Muscle layer of duodenum (tissue), 2 donors: ENCODE results near the gene MMD.

Experiments
- H3K27ac ChIP-seq: one replicate; pipeline ENCODE4 v1.7.0; 2013; ENCODE audit warnings: mild to moderate bottlenecking, low read length
- H3K27me3 ChIP-seq: one replicate; pipeline ENCODE4 v1.7.0; 2013; ENCODE audit warnings: low read depth, mild to moderate bottlenecking, control low read depth, low read length
- H3K36me3 ChIP-seq, 2 donors: one replicate each; pipeline ENCODE4 v1.7.0; 2013; ENCODE audit warnings: low read length in 2 of 2, control low read depth in 1 of 2, mild to moderate bottlenecking in 1 of 2; ENCODE audit not compliant: insufficient read depth in 2 of 2, control insufficient read depth in 1 of 2
- H3K4me1 ChIP-seq, 2 donors: one replicate each; pipeline ENCODE4 v1.7.0; 2013; ENCODE audit warnings: low read length in 2 of 2, mild to moderate bottlenecking in 2 of 2, control low read depth in 1 of 2, moderate library complexity in 1 of 2; ENCODE audit not compliant: insufficient read depth in 2 of 2, control insufficient read depth in 1 of 2
- H3K4me3 ChIP-seq, 2 donors: one replicate each; pipeline ENCODE4 v1.7.0; 2013; ENCODE audit warnings: low read length in 2 of 2, low read depth in 1 of 2, mild to moderate bottlenecking in 1 of 2
- H3K9me3 ChIP-seq, 2 donors: one replicate each; pipeline ENCODE4 v1.7.0; 2013; ENCODE audit warnings: low read length in 2 of 2, control low read depth in 1 of 2, mild to moderate bottlenecking in 1 of 2; ENCODE audit not compliant: control insufficient read depth in 1 of 2
- donor health status: healthy.

MMD gene

GRCh38 chr17:55442953-55443683 is 21.5 kb upstream of the MMD start:
- Histone ChIP-seq H3K27me3 (no peaks in the 10 kb centered on the region), H3K4me1 (peaks cover 0 to 22% of the 10 kb centered on the region in 2 donors), H3K36me3 (no peaks in the 10 kb centered on the region), H3K27ac (peak overlapping the region; percentile 88), H3K4me3 (no peak overlapping the region), H3K9me3 (no peaks in the 10 kb centered on the region)

GRCh38 chr17:55442462-55442861 is 20.8 kb upstream of the MMD start:
- no peaks in the 10 kb centered on the region for H3K36me3 ChIP-seq
- no peak overlapping the region for H3K4me3 ChIP-seq
- no peaks in the 10 kb centered on the region for H3K9me3 ChIP-seq
- no peaks in the 10 kb centered on the region for H3K27me3 ChIP-seq
- peak overlapping the region; percentile 59 for H3K27ac ChIP-seq
- peaks cover 0 to 22% of the 10 kb centered on the region in 2 donors for H3K4me1 ChIP-seq

- H3K4me3 ChIP-seq, result no peak overlapping the region
- H3K36me3 ChIP-seq, result no peaks in the 10 kb centered on the region
- no peaks in the 10 kb centered on the region for H3K27me3 ChIP-seq
- H3K4me1 ChIP-seq, result peaks cover 0 to 27% of the 10 kb centered on the region in 2 donors
- no peaks in the 10 kb centered on the region for H3K9me3 ChIP-seq
- H3K27ac ChIP-seq, result peak overlapping the region; percentile 12
These were observed 19.9 kb upstream of the MMD start for GRCh38 chr17:55441544-55441943.

- Histone ChIP-seq H3K27ac (no peak overlapping the region), H3K4me1 (peaks cover 0 to 24% of the 10 kb centered on the region in 2 donors), H3K36me3 (no peaks in the 10 kb centered on the region), H3K27me3 (no peaks in the 10 kb centered on the region), H3K9me3 (no peaks in the 10 kb centered on the region), H3K4me3 (no peak overlapping the region)
These were observed 18.8 kb upstream of the MMD start for GRCh38 chr17:55440391-55440790.

DNA sequence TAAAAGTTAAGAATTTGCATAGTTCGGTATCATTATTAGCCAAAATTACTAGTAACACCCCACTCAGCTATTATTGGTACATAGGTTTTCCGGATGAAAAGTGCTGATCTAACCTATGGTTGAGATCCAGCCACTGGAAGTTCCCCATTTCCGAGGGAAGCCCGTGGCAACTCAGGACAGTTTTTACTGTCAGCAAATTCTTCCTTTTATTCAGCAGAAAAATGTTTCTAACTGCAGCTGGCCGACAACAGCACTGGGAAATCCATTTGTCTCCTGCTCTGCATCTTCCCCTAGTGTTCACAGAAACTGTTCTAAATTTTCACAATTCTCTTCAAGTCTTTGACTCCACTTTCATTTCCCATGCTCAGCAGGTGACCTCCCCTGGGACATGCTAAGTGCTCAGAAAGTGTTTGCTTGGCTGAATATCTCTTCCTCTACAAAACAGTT is 15.5 kb upstream of the MMD start:
- Histone ChIP-seq H3K27ac (no peak overlapping the region), H3K9me3 (no peaks in the 10 kb centered on the region), H3K4me3 (no peak overlapping the region), H3K4me1 (peaks cover 9 to 26% of the 10 kb centered on the region in 2 donors), H3K36me3 (no peaks in the 10 kb centered on the region), H3K27me3 (no peaks in the 10 kb centered on the region)

- Histone ChIP-seq H3K36me3 (no peaks in the 10 kb centered on the region), H3K4me1 (peaks cover 9 to 24% of the 10 kb centered on the region in 2 donors), H3K27ac (no peak overlapping the region), H3K9me3 (no peaks in the 10 kb centered on the region), H3K27me3 (no peaks in the 10 kb centered on the region), H3K4me3 (no peak overlapping the region)
These were observed 14.9 kb upstream of the MMD start for GRCh38 chr17:55436224-55437158.

GRCh38 chr17:55435408-55435807 is 13.8 kb upstream of the MMD start:
- Histone ChIP-seq H3K9me3 (no peaks in the 10 kb centered on the region), H3K4me3 (no peak overlapping the region), H3K27me3 (no peaks in the 10 kb centered on the region), H3K4me1 (peaks cover 13 to 22% of the 10 kb centered on the region in 2 donors), H3K36me3 (no peaks in the 10 kb centered on the region), H3K27ac (no peak overlapping the region)

DNA sequence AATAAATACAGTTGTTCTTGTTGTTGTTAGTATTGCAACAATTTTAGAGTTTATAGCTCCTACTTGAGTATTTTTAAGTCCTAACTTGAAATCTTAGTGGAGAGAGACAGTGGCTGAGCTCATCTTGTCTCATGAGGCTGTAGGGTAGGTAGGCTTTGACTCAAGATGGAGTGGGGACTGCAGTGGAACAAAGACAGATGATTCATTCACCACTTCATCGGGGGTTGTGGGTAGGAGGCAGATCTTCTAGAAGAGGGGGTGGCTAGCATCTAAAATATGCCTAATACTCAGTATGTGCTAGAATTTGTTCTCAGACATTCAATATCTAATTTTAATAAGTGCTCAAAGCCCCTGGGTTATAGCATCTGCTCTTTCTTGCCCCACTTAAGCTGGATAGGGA is 13.1 kb upstream of the MMD start:
- Histone ChIP-seq H3K36me3 (no peaks in the 10 kb centered on the region), H3K9me3 (no peaks in the 10 kb centered on the region), H3K4me3 (no peak overlapping the region), H3K27me3 (no peaks in the 10 kb centered on the region), H3K4me1 (peaks cover 13 to 22% of the 10 kb centered on the region in 2 donors), H3K27ac (no peak overlapping the region)

- Histone ChIP-seq H3K4me3 (no peak overlapping the region), H3K36me3 (no peaks in the 10 kb centered on the region), H3K27me3 (no peaks in the 10 kb centered on the region), H3K27ac (peak overlapping the region; percentile 68), H3K4me1 (peaks cover 13 to 22% of the 10 kb centered on the region in 2 donors), H3K9me3 (no peaks in the 10 kb centered on the region)
These were observed 12.2 kb upstream of the MMD start for GRCh38 chr17:55433629-55434422.

DNA sequence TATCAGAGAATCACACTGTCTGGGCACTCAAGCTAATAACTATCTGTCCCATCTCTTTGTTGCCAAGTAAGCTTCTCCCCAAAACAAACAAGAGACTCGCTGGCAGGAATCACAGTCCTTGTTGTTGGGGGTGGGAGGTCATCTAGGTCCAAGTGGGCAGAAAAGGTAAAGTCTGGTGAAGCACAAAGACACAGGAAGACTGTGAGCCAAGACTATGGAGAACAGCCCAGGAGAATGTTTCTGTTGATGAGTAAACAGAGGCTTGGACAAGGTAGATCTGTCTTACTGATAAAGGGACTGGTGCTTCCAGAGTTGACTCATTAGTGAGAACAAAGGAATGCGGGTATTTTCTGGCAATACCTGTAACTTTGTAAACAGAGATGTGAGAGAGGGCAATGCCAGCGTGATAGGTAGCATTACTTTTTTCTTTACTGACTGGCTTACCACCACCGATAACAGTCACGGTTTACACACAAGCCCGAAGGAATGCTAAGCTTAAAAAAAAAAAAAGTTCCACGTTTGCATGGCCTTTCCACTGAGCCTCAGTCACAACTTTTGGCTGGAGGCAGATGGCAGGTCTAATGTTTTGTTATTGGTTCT is 11.5 kb upstream of the MMD start:
- Histone ChIP-seq H3K36me3 (no peaks in the 10 kb centered on the region), H3K4me1 (peaks cover 13 to 22% of the 10 kb centered on the region in 2 donors), H3K27ac (peak overlapping the region; percentile 68), H3K4me3 (no peak overlapping the region), H3K27me3 (no peaks in the 10 kb centered on the region), H3K9me3 (no peaks in the 10 kb centered on the region)
